Adrenal gland (tissue), 12 donors: ENCODE results near the gene MYH11. TPM values are rescaled to one million over a fixed set of nuclear protein-coding genes. Genes with fewer than 3 reads are reported as not detected.

Experiments
- DNase-seq, 7 donors: peaks; one replicate each; pipeline ENCODE4 v3.0.0-alpha.2; 2019 to 2020
- H3K27ac ChIP-seq, 5 donors: fragments of 200-600 bp; sonication (generic) in 4 of 5; 1 replicate in 3 of 5; 2 replicates in 2 of 5; pipeline versions ENCODE4 v1.5.1 to v1.8.0; 2016 to 2020; ENCODE audit warnings: mild to moderate bottlenecking in 1 of 5
- H3K27me3 ChIP-seq: fragments of 200-600 bp; 2 replicates; pipeline ENCODE4 v1.8.0; 2021
- H3K36me3 ChIP-seq, 2 donors: fragments of 200-600 bp; replicated peaks in 1 of 2; 1 replicate in 1 of 2; 2 replicates in 1 of 2; pipeline versions ENCODE4 v1.5.1 to v1.8.0; 2018 to 2022
- H3K4me1 ChIP-seq, 2 donors: fragments of 200-600 bp; replicated peaks in 1 of 2; 1 replicate in 1 of 2; 2 replicates in 1 of 2; pipeline versions ENCODE4 v1.5.1 to v1.8.0; 2018 to 2021
- H3K4me3 ChIP-seq, 4 donors: fragments of 200-600 bp; sonication (generic) in 3 of 4; one replicate each; pipeline ENCODE4 v1.5.1; 2016 to 2018
- H3K9me3 ChIP-seq, 3 donors: fragments of 200-600 bp; sonication (generic) in 1 of 3; replicated peaks in 1 of 3; 1 replicate in 2 of 3; 2 replicates in 1 of 3; pipeline versions ENCODE4 v1.5.1 to v1.8.0; 2016 to 2021
- CTCF ChIP-seq, 6 experiments: fragments of 450-650 bp in 4 of 6; fragments of 200-600 bp in 2 of 6; sonication (generic) in 1 of 6; IDR thresholded peaks; 1 replicate in 5 of 6; 2 replicates in 1 of 6; pipeline versions ENCODE4 v1.5.1 to v1.8.0; 2016 to 2021; ENCODE audit warnings: antibody characterized with exemption in 6 of 6, mild to moderate bottlenecking in 2 of 6, moderate library complexity in 1 of 6
- POLR2A ChIP-seq, 2 donors: fragments of 450-650 bp; IDR thresholded peaks; one replicate each; pipeline ENCODE4 v1.6.1; 2017; ENCODE audit warnings: antibody characterized with exemption in 2 of 2, mild to moderate bottlenecking in 2 of 2, moderate library complexity in 1 of 2
- WGBS, 4 donors: extraction: QIAGEN DNeasy Blood & Tissue Kit in 2 of 4; methylation state at CpG; one replicate each; pipeline versions ENCODE4 v1.1.5 to v1.1.7; 2013 to 2017; 5-methylcytosine and 5-hydroxymethylcytosine counted together
- intact Hi-C, 2 donors: fragments of 100-400 bp; cut with DNase I; formaldehyde crosslinking; loops; one replicate each; pipeline versions ENCODE4 v1.14.1 to v1.15.0; 2022 to 2023
- polyA plus RNA-seq, 3 donors: library from polyadenylated mRNA; stranded (reverse); fragments of 200-250 nt in 2 of 3; fragments of 350-450 nt in 1 of 3; fragmentation: Illumina TruSeq in 1 of 3; extraction: RNeasy Lipid Tissue Mini Kit (QIAGEN cat#74804) in 1 of 3; gene quantifications; one replicate each; pipeline ENCODE4 v1.2.3, GENCODE V29; 2013 to 2014
- total RNA-seq, 9 donors: library from RNA; depleted of rRNA in 4 of 9; stranded (reverse); fragments of >200 nt in 4 of 9; fragments of 120-200 nt in 1 of 9; fragmentation: NEBNext Ultra II Directional in 1 of 9; extraction: Animal tissue kit (Norgen Biotek cat#: 25700) in 1 of 9; gene quantifications; one replicate each; pipeline versions ENCODE4 v1.1.0 to v1.2.4, GENCODE V29; 2013 to 2023
- donor health status: healthy with polysubstance abuse.
- donor health status: Bipolar disorder and iron deficiency.
- donor health status: DM: yes; HTN: yes; CAD: no.
- donor health status: DM: no; HTN: no; CAD: no.
- donor health status: DM: no; HTN: no; CAD: no.
- donor health status: DM: yes; HTN: yes; CAD: no.

Gene MYH11
- total and polyA plus RNA-seq, 12 donors: 2.4 to 45.1 (median 16.5) TPM

DNA sequence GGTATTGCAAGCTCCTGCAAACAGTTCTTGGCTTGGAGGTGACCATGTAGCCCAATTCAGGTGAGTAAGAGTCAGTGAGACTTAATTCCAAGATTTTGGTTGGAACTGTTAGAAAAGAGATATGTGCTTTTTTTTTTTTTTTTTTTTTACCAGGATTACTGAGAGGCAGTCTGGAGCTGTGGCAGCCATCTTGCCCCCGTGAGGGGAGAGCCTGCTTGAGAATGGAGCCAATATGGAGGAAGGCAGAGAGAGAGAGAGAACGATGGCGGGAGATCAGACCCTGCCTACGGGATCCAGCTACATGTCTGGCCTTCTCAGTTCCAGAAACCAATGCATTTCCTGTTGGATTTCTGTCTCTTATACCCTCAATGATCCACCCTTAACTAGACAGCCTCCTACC, 97.8 kb downstream of the MYH11 start:
- TF ChIP-seq CTCF (IDR thresholded peaks at IDR 0.05) (no peak), POLR2A (IDR thresholded peaks at IDR 0.05) (no peak)
- H3K9me3 ChIP-seq: no peaks in the 10 kb centered on the region
- WGBS, 4 donors: 91 to 96% (median 92%) methylated on average over 4 of the region's 4 CpGs
- H3K4me1 ChIP-seq: no peaks in the 10 kb centered on the region
- no peak overlapping the region for H3K4me3 ChIP-seq
- no peaks in the 10 kb centered on the region for H3K36me3 ChIP-seq
- H3K27ac ChIP-seq: no peak overlapping the region
- DNase-seq: no peak
- intact Hi-C loops: no loop called here
- H3K27me3 ChIP-seq: no peaks in the 10 kb centered on the region

DNA sequence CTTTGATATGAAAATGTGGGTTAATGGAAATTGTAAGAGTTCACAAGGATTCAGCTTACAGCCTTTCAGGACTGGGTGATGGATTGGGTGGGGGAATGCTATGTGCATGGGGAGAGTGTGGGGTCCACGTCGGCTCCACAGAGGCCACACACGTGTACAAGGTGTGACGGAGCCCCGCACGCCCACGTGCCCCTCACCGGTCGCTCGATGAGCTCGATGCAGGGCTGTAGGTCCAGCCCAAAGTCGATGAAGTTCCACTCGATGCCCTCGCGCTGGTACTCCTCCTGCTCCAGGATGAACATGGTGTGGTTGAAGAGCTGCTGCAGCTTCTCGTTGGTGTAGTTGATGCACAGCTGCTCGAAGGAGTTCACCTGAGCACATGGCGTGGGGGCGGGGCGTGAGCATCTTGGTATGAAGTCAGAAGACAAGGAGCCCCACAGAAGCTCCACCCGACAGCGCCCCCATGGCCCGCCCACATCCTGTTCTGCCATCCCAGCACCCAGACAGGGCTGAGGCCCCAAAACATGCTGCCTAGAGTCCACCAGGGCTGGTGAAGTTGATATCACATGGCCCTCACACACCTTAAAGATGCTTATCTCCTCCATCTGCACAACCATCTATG, 99.1 kb downstream of the MYH11 start:
- H3K9me3 ChIP-seq: no peaks in the 10 kb centered on the region
- H3K4me3 ChIP-seq: no peak overlapping the region
- intact Hi-C loops: no loop called here
- 88 to 93% (median 89%) methylated on average over 12 to 23 of the region's 23 CpGs for WGBS, 4 donors
- H3K4me1 ChIP-seq: no peaks in the 10 kb centered on the region
- no peaks in the 10 kb centered on the region for H3K36me3 ChIP-seq
- DNase-seq: no peak
- H3K27me3 ChIP-seq: no peaks in the 10 kb centered on the region
- H3K27ac ChIP-seq: no peak overlapping the region
- TF ChIP-seq CTCF (IDR thresholded peaks at IDR 0.05) (no peak), POLR2A (IDR thresholded peaks at IDR 0.05) (no peak)

DNA sequence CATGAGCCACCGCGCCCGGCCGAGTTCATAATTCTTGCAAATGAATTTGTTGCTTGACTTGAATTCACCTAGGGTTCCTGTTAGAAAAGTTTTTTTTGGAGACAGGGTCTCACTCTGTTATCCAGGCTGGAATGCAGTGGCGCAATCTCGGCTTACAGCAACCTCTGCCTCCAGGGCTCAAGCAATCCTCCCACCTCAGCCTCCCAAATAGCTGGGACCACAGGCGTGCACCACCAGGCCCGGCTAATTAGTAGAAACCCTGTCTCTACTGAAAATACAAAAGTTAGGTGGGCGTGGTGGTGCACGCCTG, 99.8 kb downstream of the MYH11 start:
- no peaks in the 10 kb centered on the region for H3K4me1 ChIP-seq
- no peaks in the 10 kb centered on the region for H3K36me3 ChIP-seq
- no peaks in the 10 kb centered on the region for H3K9me3 ChIP-seq
- DNase-seq: no peak
- WGBS, 4 donors: 71 to 81% (median 78%) methylated on average over 10 of the region's 10 CpGs
- intact Hi-C loops: no loop called here
- no peak overlapping the region for H3K4me3 ChIP-seq
- no peak overlapping the region for H3K27ac ChIP-seq
- H3K27me3 ChIP-seq: no peaks in the 10 kb centered on the region
- no peak for TF ChIP-seq CTCF (IDR thresholded peaks at IDR 0.05)
- TF ChIP-seq POLR2A (IDR thresholded peaks at IDR 0.05): no peak

- Histone ChIP-seq H3K4me3 (no peak overlapping the region), H3K36me3 (no peaks in the 10 kb centered on the region), H3K27me3 (no peaks in the 10 kb centered on the region), H3K27ac (no peak overlapping the region), H3K9me3 (no peaks in the 10 kb centered on the region), H3K4me1 (no peaks in the 10 kb centered on the region)
- intact Hi-C loops: no loop called here
- DNase-seq: no peak
- TF ChIP-seq CTCF (IDR thresholded peaks at IDR 0.05) (no peak), POLR2A (IDR thresholded peaks at IDR 0.05) (no peak)
- 92 to 97% (median 95%) methylated on average over 8 of the region's 8 CpGs for WGBS, 4 donors
Measured at GRCh38 chr16:15754821-15755534, 101.8 kb downstream of the MYH11 start.
